ENCODE measurements around the gene SLC7A10.
A peak's percentile ranks its signal among the peaks of the same experiment; 100 is the strongest.

Gene SLC7A10

GRCh38 chr19:33225458-33225926 lies at the start of gene SLC7A10:
SLC7A10 (minus strand) TSS chr19:33225850; CDS start chr19:33225703, 147 bp downstream.
- H3K4me1 ChIP-seq: 0 out of 20 replicates have a peak, but pooled peaks cover 0 to 7% (median 0%) of the 10 kb centered on the region in 10 experiments
- H3K9ac ChIP-seq: no peak within 1 kb of the TSS
- H3K27me3 ChIP-seq: peaks cover 0 to 4% (median 0%) of the 10 kb centered on the region in 11 experiments; a peak in 3 of 22 replicates
- no peak within 1 kb of the TSS for H3K4me2 ChIP-seq
- peaks cover 27 to 38% (median 35%) of the 10 kb centered on the region in 11 experiments for H3K9me3 ChIP-seq (replicated peaks in 1 of 11)
- H4K20me1 ChIP-seq: no peaks in the 10 kb centered on the region
- no peaks in the 10 kb centered on the region for H3K36me3 ChIP-seq
- TF ChIP-seq Cebpa-rat (IDR thresholded peaks at IDR 0.05): no peak
- no peak within 1 kb of the TSS for H3K27ac ChIP-seq
- no peak within 1 kb of the TSS for H3K4me3 ChIP-seq

- no peak for TF ChIP-seq Cebpa-rat (IDR thresholded peaks at IDR 0.05)
- Histone ChIP-seq H3K27me3 (no peaks in the 10 kb centered on the region), H3K4me3 (no peak overlapping the region), H3K4me1 (peaks cover 75 to 100% (median 89%) of the 10 kb centered on the region in 10 experiments), H3K9me3 (replicated peaks in 1 of 11) (no peaks in the 10 kb centered on the region), H3K4me2 (peak overlapping the region; percentile 78 to 95 (median 88)), H4K20me1 (no peaks in the 10 kb centered on the region), H3K9ac (peak overlapping the region in 4 of 11 experiments; percentile 0 to 33 (median 22); a peak in 5 of 22 replicates), H3K36me3 (no peaks in the 10 kb centered on the region), H3K27ac (peak overlapping the region in 8 of 11 experiments; percentile 18 to 77 (median 62); a peak in 15 of 22 replicates)
These were observed 49.3 kb upstream of the SLC7A10 start for GRCh38 chr19:33274663-33275558.

- H3K9me3 ChIP-seq (replicated peaks in 1 of 11): no peaks in the 10 kb centered on the region
- no peaks in the 10 kb centered on the region for H3K27me3 ChIP-seq
- H3K4me3 ChIP-seq: peak overlapping the region in 3 of 10 experiments; percentile 11 to 43 (median 34); a peak in 2 of 20 replicates
- no peak for TF ChIP-seq Cebpa-rat (IDR thresholded peaks at IDR 0.05)
- peak overlapping the region; percentile 4 to 77 (median 68); a peak in 20 of 22 replicates for H3K27ac ChIP-seq
- H3K4me2 ChIP-seq: peak overlapping the region; percentile 78 to 95 (median 88)
- H3K36me3 ChIP-seq: no peaks in the 10 kb centered on the region
- peaks cover 75 to 100% (median 89%) of the 10 kb centered on the region in 10 experiments for H3K4me1 ChIP-seq
- peak overlapping the region; percentile 24 to 65 (median 54); a peak in 19 of 22 replicates for H3K9ac ChIP-seq
- H4K20me1 ChIP-seq: no peaks in the 10 kb centered on the region
These were observed 48.4 kb upstream of the SLC7A10 start for GRCh38 chr19:33273881-33274662.

- TF ChIP-seq Cebpa-rat (IDR thresholded peaks at IDR 0.05): no peak
- Histone ChIP-seq H3K4me2 (peak overlapping the region; percentile 78 to 95 (median 88)), H3K9ac (peak overlapping the region; percentile 24 to 65 (median 54); a peak in 19 of 22 replicates)
These were observed 47.6 kb upstream of the SLC7A10 start for GRCh38 chr19:33273065-33273736.

GRCh38 chr19:33271246-33272021 lies 45.8 kb upstream of the SLC7A10 start:
- no peaks in the 10 kb centered on the region for H4K20me1 ChIP-seq
- TF ChIP-seq Cebpa-rat (IDR thresholded peaks at IDR 0.05): no peak
- H3K9me3 ChIP-seq (replicated peaks in 1 of 11): no peaks in the 10 kb centered on the region
- no peaks in the 10 kb centered on the region for H3K36me3 ChIP-seq
- no peaks in the 10 kb centered on the region for H3K27me3 ChIP-seq
- no peak overlapping the region for H3K4me3 ChIP-seq
- H3K4me2 ChIP-seq: peak overlapping the region; percentile 2 to 95 (median 78); a peak in 15 of 22 replicates
- no peak overlapping the region for H3K9ac ChIP-seq
- H3K27ac ChIP-seq: no peak overlapping the region
- H3K4me1 ChIP-seq: peaks cover 80 to 100% (median 91%) of the 10 kb centered on the region in 10 experiments

More at GRCh38 chr19:33273065-33273736, 47.6 kb upstream of the SLC7A10 start:
- peak overlapping the region; percentile 4 to 77 (median 68); a peak in 20 of 22 replicates for H3K27ac ChIP-seq
- peaks cover 77 to 100% (median 89%) of the 10 kb centered on the region in 10 experiments for H3K4me1 ChIP-seq
- H3K27me3 ChIP-seq: no peaks in the 10 kb centered on the region
- no peaks in the 10 kb centered on the region for H3K36me3 ChIP-seq
- peak overlapping the region in 3 of 10 experiments; percentile 11 to 43 (median 34); a peak in 2 of 20 replicates for H3K4me3 ChIP-seq
- H3K9me3 ChIP-seq (replicated peaks in 1 of 11): no peaks in the 10 kb centered on the region
- no peaks in the 10 kb centered on the region for H4K20me1 ChIP-seq

- Histone ChIP-seq H3K4me3 (no peak overlapping the region), H3K9ac (no peak overlapping the region), H3K27me3 (no peaks in the 10 kb centered on the region), H3K36me3 (no peaks in the 10 kb centered on the region), H3K27ac (peak overlapping the region in 1 of 11 experiments; percentile 82; a peak in 1 of 22 replicates), H4K20me1 (no peaks in the 10 kb centered on the region), H3K4me1 (peaks cover 86 to 99% (median 95%) of the 10 kb centered on the region in 10 experiments), H3K4me2 (peak overlapping the region in 10 of 11 experiments; percentile 2 to 95 (median 86); a peak in 15 of 22 replicates), H3K9me3 (replicated peaks in 1 of 11) (no peaks in the 10 kb centered on the region)
- no peak for TF ChIP-seq Cebpa-rat (IDR thresholded peaks at IDR 0.05)
These were observed 45.1 kb upstream of the SLC7A10 start for GRCh38 chr19:33270769-33271168.

GRCh38 chr19:33269016-33269415 lies 43.4 kb upstream of the SLC7A10 start:
- peaks cover 75 to 100% (median 94%) of the 10 kb centered on the region in 10 experiments for H3K4me1 ChIP-seq
- H3K9me3 ChIP-seq (replicated peaks in 1 of 11): no peaks in the 10 kb centered on the region
- H3K36me3 ChIP-seq: no peaks in the 10 kb centered on the region
- no peaks in the 10 kb centered on the region for H3K27me3 ChIP-seq
- peak overlapping the region in 4 of 10 experiments; percentile 8 to 20 (median 12); a peak in 3 of 20 replicates for H3K4me3 ChIP-seq
- H3K4me2 ChIP-seq: peak overlapping the region; percentile 79 to 95 (median 86)
- no peaks in the 10 kb centered on the region for H4K20me1 ChIP-seq
- H3K27ac ChIP-seq: peak overlapping the region; percentile 75 to 90 (median 83)
- no peak for TF ChIP-seq Cebpa-rat (IDR thresholded peaks at IDR 0.05)
- H3K9ac ChIP-seq: peak overlapping the region; percentile 36 to 75 (median 66); a peak in 20 of 22 replicates

Data from BLaER1 treated with 17β-estradiol and CSF1 and Interleukin-3, amounts not matched to agents 10 nM and 100 nM (cell line).